GDM1 (cell line): ENCODE measurements around the gene RGS17.
"Not testable (repeated sequence)": the region's sequence is repeated elsewhere in the genome, so short reads cannot be mapped to it uniquely, and the experiment has no call there.

Experiments
- DNase-seq: peaks from one replicate; lab custom pipeline; 2025; lab: John Stamatoyannopoulos, UW

Gene RGS17

DNA sequence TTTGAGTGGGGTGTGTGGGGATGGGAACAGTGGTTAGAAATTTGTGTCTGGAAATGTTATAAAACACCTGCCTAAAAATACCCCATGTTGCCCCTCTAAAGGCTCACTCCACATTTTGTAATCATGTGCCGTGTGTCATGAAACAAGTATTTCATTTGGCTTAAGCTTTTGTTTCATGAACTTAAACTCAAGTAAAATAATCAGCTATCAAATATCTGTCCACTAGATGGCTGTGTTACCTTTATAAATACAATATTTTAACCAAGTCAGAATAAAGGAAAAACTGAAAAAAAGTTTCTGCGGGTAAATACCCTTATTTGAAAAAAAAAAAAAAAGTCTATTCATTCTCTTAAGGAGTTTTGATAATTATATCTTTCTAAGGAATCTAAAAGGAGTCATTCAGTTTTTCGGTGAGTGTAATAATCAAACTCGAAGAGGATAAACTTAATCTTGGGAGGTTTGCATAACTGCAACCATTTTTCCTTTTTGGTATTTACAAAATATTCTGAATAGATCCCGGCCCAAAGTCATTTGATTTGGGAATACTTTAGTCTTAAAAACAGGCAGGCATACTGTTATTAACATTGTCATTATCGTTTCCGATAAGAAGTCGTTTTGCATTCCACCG lies 98.7 kb downstream of the RGS17 start:
- DNase-seq, result no peak

DNA sequence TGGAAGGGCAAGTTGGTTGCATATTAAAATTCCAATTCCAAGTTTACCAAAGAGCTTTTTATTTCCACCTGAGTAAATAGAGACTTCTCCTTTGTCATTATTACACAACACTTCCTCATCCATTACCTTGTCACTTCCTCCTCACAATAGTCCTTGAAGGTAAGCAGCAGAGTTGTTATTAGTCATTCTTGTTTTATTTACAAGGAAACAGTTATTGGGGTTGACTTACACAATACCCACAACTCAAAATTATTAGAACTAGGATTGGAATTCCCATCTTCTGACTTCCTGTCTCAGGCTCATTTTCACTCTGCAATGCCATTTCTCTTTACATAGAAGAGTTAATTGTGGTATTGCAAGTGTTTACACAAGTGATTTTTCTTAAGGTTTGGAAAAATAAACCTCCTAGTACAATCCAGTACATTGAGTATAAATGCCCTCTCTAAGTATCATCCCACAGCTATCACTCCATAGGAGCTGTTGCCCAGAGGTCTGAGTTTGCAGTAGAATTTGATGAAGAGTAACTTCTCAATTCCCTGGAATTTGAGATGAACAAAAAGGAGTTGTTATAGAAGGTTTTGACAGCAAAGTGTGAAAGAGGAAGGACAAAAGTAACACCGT lies 99.6 kb downstream of the RGS17 start:
- no peak for DNase-seq

DNA sequence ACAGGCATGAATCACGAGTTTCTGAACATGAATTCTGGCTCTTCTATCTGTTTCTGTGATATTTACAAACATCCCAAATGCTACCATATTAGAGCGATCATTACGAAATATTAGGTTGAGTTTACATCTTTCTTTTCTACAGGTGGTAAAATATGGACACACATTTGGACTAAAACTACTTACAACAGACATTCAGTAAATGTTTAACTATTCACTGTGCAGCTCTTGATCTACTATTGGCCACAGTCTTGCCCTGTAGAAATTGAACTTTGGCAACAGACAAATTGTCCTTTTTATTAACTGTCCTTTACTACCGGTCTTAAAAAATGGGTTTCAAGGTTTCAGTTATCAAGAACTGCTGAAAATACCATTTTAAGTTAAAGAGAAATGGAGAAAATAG lies 102.1 kb downstream of the RGS17 start:
- DNase-seq, result no peak

DNA sequence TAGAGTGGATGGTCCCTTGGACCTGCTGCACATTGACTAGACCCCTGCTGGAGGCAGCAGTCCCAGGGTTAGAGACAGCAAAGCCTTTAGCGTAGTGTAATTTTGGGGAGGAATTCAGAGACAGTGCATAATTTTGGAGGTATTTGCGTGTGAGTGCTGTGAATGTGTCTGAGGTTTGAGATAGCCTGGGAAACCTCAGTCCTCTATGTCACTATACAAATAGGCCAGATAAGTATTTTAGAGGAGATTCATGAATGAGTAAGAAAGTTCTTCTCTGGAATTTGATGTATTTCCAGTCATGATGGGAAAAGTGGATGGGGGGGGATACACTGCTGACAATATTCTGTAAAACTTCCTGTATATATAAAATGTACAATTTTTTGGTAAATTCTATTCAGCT lies 102.8 kb downstream of the RGS17 start:
- no peak for DNase-seq

DNA sequence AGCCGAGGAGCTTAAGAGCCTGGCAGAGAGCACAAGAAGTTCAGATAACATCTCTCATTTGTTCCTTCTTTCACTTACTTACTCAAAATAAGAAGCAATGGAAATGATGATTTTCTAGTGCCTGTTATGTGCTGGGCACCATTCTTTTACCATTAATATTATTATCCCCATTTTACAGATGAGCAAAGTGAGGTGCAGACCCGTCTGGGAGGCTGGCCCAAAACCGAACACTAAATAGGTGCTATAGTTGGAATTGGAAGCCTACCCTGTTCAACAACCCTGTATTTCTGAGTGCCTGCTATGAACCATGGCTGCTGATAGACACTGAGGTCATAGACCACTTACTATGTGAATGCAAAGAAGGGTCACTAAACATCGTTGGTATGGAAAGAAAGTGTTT lies 103.6 kb downstream of the RGS17 start:
- no peak for DNase-seq

DNA sequence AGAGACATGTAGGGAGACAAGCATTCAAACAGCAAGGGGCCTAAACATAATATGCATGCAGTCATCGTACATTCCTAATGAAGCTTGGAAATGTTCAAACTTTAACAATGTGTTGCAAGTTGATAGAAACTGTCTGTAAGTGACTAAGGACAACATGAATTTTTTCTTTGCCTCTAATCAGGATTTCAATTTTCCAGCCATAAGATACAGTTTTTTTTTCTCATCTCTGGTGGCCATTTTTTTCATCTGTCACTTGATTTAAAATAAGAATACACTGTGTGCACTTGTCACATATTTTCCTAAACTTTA lies 106.4 kb downstream of the RGS17 start:
- no peak for DNase-seq

DNA sequence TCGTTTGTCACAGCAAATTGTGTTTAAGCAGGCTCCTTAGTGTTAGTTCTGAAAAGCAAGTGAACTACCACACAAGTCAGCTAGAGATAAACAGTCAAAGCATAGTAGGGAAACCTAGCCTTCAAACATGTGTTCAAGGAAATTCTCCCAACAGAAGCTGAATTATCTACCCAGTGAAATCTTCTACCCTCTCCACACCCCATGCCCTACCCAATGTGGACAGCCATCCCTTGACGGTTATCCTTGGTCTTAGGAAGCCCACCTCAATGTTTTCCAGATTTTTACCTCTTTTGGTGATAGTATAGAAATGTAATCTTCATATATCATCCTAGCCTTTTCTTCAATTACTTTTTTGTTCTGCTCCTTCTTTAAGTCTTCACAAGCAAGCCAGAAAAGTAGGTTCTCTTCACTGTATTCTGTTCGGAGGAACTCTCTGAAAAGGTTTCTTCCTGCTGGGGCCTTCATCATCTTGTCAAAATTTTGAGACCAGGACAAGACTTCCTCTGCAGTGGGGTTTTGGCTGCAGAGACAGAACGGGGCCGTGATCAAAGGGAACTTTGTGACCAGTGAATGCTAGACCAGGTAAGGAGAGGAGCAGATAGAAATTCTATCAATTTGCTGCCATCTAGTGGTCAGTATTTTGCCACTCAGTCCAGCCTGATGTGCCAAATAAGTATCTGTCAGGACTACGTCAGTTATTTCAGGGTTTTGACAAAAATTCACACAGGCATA lies 106.9 kb downstream of the RGS17 start:
- peak; percentile 44 for DNase-seq

DNA sequence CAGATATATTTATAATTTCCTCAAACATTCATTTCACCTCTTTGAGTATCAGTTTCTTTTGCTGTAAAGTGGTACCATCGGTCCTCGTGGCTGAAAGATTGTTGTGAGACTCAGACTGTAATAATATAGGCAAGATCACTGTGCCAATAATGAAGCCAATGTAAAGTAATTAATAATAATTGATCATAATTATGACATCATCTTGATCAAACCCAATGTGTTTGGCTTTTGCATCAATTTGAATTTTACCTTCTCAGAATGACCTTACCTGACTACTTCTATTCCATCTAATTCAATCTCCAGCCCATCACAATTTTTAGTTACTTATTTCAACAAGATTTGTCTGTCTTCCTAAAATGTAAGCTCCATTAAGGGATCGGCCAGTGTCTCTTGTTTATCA lies 112.7 kb downstream of the RGS17 start:
- DNase-seq, result no peak

DNA sequence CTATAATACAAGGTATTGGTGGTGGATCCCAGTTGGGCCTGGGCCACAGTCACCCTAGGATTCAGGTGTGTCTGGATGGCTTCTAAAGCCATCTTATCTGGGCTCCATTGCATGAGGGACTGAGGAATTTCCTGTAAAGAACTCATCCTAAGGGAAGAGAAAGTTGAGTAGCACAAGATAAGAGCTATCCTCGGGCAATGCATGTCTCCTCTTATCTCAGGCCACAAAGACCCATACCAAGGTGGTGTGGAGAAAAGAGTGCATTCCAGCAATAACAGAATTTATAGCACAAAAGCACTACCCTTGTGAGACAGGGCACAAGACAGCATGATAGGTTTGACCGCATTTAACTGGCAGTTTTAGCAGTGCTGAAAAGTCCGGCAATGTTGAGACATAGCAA lies 114.2 kb downstream of the RGS17 start:
- DNase-seq, result no peak

DNA sequence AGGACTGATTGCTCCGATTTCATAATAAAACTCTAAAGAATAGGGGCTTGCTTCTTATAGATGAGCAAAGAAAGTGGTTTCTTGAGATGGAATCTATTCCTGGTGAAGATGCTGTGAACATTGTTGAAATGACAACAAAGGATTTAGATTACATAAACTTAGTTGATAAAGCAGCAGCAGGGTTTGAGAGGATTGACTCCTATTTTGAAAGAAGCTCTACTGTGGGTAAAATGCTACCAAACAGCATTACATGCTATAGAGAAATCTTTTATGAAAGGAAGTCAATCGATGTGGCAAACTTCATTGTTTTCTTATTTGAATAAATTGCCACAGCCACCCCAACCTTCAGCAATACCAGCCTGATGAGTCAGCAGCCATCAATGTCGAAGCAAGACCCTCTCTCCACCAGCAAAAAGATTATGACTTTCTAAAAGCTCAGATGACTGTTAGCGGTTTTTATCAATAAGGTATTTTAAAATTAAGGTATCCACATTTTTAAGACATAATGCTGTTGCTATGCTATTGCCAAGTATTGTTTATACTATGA lies 115.9 kb downstream of the RGS17 start:
- no peak for DNase-seq

DNA sequence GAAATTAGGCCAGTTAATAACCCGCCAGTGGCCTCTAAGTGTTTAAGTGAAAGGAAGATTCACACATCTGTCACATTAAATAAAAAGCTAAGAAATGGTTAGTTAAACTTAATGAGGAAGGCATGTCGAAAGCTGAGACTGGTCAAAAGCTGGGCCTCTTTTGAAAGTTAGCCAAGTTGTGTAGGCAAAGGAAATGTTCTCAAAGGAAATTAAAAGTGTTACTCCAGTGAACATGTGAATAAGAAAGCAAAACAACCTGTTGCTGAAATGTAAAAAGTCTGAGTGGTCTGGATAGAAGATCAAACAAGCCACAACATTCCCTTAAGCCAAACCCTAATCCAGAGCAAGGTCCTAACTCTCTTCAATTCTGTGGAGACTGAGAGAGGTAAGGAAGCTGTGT lies 117.6 kb downstream of the RGS17 start:
- no peak for DNase-seq

DNA sequence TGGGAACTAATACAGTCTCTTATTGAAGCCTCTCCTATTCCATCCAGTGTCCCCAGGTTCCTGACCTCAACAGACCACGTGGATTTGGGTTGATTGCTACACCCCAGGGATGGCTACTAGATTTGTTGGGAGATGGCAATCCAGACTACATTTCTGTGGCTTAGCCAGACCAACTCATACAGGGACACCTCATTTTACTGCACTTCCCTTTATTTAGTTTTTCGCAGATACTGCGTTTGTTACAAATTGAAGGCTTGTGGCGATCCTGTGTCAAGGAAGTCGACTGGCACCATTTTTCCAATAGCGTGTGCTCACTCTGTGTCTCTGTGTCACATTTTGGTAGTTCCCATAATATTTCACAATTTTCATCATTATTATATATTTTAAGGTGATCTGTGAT lies 118.2 kb downstream of the RGS17 start:
- DNase-seq, result no peak

DNA sequence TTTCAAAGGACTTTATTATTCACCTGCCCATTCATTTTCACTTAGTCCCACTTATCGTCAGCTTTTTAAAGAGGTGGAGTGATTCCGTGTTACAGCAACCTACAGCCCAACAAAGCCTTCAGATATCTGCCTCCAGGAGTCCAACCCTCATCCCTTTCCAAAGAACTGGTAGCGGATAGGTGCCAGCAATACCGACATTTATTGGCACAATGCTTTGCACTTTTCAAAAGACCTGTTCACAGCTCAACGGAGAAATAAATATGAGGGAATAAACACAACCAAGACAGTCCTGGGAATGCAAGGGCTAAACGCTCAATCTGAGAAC lies 127.8 kb downstream of the RGS17 start:
- DNase-seq, result no peak

DNA sequence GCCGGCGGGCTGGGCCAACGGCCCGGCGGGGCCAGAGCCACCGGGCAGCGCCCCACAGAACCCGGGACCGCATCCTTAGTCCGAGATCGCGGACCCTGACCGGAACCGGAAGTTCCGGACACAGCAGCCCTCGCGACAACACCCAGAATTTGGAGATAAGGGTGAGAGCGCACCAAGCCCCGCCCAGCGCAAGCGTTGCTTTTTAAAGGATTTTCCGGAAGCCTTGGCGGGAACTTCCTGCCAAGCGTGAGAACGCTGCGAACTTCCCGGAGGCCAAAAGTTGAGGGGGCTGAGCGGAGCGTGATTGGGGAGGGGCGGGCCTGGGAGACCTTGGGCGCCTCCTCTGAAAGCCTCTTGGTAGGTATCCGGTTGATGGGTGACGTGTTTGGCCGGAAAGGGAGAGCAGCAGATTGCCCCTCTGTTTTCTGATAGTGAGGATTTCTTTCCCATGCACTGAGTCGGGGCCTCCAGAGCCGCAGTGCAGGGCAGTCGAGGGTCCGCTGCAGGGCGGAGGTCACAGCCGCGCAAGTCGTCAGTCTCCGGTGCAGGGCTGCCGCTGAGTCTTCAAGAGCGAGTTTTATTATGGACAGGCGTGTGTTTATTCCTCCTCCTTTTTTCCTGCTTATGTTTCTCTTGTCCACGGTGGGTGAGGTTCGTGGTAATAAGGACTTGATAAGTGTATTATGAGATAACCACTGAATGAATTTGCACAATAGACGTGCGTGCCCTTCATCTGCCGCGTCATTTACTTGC lies 128.3 kb downstream of the RGS17 start, which contains the start of gene MTRF1L:
MTRF1L (minus strand) TSS at position 97 of the 753 bp plus-strand sequence; CDS start at position 73, 24 bp downstream.
- peak; percentile 86 for DNase-seq

DNA sequence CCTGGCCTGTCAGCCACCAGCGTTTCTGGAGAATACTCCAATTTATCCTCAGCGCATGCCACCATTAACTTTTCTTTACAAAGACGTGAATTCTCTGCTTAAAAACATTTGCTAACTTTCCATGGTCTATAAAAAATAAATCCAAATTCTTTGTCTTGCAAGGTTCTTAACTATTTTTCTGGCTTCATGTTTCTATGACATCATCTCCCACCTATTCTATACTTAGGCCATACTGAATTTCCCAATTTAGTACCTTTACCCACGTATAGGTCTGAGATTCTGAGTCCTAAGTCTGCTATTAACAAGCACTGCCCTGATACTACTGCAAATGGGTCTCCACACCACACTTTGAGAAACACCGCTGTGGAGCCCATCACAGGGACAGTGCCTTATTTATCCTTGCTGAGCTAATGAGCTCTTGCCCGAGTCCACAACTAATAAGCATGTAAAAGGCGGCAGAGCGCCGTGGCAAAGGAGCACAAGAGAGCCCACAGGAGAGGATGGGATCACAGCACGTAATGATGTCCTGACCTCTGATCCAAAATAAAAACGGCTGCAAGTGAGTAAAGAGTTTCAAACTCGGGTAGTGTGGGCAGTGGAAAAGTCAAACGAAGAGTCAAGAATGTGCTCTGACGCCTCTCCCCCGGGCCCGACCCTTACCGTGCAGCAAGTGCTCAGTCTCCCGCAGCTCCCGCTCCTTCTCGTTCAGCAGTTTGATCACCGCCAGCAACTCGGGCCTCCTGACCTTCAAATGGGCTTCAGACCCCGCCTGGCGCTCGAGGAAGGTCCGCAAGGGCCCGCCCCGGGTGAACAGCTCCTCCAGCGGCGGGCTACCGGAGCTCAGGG lies 129.1 kb downstream of the RGS17 start:
- DNase-seq, result no peak

DNA sequence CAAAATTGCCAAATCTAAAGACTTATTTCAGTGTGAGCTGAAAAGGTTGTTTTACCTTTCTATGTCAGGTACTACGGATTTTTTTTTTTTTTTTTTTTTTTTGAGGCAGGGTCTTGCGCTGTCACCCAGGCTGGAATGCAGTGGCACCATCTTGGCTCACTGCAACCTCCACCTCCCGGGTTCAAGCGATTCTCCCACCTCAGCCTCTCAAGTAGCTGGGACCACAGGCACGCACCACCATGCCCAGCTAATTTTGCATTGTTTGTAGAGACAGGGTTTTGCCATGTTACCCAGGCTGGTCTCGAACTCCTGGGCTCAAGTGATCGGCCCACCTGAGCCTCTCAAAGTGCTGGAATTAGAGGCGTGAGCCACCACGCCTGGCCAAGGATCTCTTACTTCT lies 130.3 kb downstream of the RGS17 start:
- DNase-seq, result not testable (repeated sequence)

DNA sequence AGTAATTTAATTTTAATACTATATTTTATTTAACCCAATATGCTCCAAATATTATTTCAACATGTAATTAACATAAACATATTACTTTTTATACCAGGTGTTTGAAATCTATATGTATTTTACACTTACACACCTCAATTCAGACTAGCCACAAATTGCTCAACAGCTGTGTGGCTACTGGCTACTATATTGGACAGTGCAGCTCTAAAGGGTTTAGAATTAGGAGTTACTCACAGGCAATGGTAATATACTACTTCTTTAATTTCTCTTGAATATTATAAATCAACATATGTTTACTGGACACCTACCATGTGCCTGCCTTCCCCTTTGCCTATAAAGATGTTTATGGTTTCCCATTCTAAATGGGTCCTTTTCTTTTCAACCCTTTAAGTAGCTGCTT lies 130.8 kb downstream of the RGS17 start:
- DNase-seq, result no peak

DNA sequence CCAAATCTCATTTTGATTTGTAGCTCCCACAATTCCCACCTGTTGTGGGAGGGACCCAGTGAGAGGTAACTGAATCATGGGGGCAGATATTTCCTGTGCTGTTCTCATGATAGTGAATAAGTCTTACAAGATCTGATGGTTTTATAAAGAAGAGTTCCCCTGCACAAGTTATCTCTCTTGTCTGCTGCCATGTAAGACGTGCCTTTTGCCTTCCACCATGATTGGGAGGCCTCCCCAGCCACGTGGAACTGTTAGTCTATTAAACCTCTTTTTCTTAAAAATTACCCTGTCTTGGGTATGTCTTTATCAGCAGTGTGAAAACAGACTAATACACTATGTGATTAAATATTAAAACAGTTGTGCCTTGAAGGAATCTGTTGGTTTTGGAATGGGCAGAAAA lies 131.5 kb downstream of the RGS17 start:
- not testable (repeated sequence) for DNase-seq

DNA sequence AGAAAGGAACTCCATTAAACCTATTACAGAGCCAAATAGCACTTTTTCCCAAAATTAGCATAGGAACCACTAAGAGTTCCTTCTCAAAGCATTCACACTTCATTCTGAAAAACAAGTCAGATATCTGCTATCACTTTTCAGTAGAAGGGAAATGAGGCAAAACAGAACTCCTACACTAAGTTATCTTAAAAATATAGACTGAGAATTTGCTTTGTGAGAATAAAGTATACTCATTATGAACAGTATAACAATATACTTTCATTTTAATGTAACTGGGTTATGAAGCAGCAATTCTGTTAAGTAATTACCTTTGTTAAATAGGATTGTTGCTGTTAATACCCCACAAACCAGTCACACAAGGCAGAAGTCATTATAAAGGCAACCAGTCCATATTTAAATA lies 137.2 kb downstream of the RGS17 start:
- DNase-seq, result no peak

DNA sequence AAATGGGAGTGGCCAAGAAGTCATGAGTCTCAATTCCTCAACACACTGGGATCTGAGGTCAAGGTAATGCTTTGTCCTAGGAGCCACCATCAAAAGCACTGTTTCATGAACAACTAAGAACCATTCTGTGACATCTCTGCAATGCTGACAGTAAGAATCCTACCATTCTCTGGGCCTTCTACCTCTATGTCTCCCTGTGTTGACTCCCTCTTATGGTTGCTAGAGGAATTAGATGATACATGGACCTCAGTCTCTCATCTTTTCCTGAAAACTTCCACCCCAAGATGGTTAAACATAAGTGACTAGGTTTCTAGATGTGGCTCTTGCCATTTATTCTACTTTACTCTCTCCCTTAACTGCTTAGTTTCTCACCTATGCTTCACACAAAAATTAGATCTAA lies 137.7 kb downstream of the RGS17 start:
- no peak for DNase-seq

DNA sequence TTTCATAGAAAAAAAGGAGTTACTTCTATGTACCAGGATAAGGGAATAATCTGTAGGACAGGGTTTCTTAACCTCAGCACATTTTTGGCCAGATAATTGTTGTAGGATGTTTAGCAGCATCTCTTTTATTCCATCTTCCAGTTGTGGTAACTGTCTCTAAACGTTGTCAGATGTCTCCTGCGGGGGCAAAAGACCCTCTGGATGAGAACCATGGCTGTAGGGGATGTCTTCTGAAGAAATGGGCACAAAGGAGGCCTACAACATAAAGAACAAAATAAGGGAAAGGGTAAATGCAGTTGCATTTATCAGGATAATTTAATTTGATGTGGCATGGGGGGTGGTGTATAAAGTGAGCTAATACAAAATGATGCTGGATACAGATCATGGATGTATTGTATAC lies 144.1 kb downstream of the RGS17 start:
- DNase-seq, result no peak

DNA sequence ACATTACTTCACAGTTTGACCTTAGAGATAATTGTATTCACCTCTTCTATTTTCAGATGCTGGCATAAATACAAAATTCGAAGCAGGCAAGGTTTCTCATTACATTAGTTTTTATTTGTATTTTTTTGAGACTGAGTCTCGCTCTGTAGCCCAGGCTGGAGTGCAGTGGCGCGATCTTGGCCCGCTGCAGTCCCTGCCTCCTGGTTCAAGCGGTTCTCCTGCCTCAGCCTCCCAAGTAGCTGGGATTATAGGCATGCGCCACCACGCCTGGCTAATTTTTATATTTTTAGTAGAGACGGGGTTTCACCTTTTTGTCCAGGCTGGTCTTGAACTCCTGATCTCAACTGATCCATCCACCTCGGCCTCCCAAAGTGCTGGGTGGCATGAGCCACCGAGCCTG lies 145.8 kb downstream of the RGS17 start:
- DNase-seq, result not testable (repeated sequence)
